NK-92 (cell line): ENCODE measurements around the gene LKAAEAR1.

Experiments used
- DNase-seq: peaks from one replicate; lab custom pipeline; 2025; ENCODE audit not compliant: unreplicated experiment; lab: John Stamatoyannopoulos, UW

The LKAAEAR1 gene

GRCh38 chr20:64052987-64053840 is 31.0 kb downstream of the LKAAEAR1 start:
- no peak for DNase-seq

GRCh38 chr20:64052326-64052722 is 31.9 kb downstream of the LKAAEAR1 start:
- DNase-seq: no peak

- DNase-seq: no peak
Observed at GRCh38 chr20:64051561-64052325, 32.5 kb downstream of the LKAAEAR1 start.

- no peak for DNase-seq
Observed at GRCh38 chr20:64051033-64051452, 33.2 kb downstream of the LKAAEAR1 start.

- DNase-seq: no peak
Observed at GRCh38 chr20:64050261-64051032, 33.8 kb downstream of the LKAAEAR1 start.

GRCh38 chr20:64049878-64050260 is 34.3 kb downstream of the LKAAEAR1 start:
- DNase-seq: no peak

- DNase-seq: no peak
Observed at GRCh38 chr20:64049060-64049877, 34.9 kb downstream of the LKAAEAR1 start, which contains the start of gene SOX18. SOX18 (minus strand) TSS chr20:64049639; CDS start chr20:64049516, 123 bp downstream.

GRCh38 chr20:64048402-64049044 is 35.7 kb downstream of the LKAAEAR1 start:
- DNase-seq: no peak

GRCh38 chr20:64047968-64048401 is 36.2 kb downstream of the LKAAEAR1 start:
- no peak for DNase-seq

GRCh38 chr20:64047046-64047389 is 37.2 kb downstream of the LKAAEAR1 start:
- no peak for DNase-seq

GRCh38 chr20:64045346-64046011 is 38.7 kb downstream of the LKAAEAR1 start:
- no peak for DNase-seq

- DNase-seq: no peak
Observed at GRCh38 chr20:64044484-64045247, 39.5 kb downstream of the LKAAEAR1 start.

GRCh38 chr20:64043768-64044167 is 40.4 kb downstream of the LKAAEAR1 start:
- no peak for DNase-seq

GRCh38 chr20:64042054-64042781 is 42.0 kb downstream of the LKAAEAR1 start:
- DNase-seq: no peak

GRCh38 chr20:64041781-64042053 is 42.5 kb downstream of the LKAAEAR1 start:
- DNase-seq: no peak

- DNase-seq: no peak
Observed at GRCh38 chr20:64041040-64041780, 43.0 kb downstream of the LKAAEAR1 start.

GRCh38 chr20:64040231-64041039 is 43.8 kb downstream of the LKAAEAR1 start:
- no peak for DNase-seq
